Smooth muscle cell (in vitro differentiated cells): ENCODE data around the gene CISD2. TPM values are rescaled to one million over a fixed set of nuclear protein-coding genes. Genes with fewer than 3 reads are reported as not detected.

Experiments used
- DNase-seq: peaks from one replicate; lab custom pipeline; 2025; ENCODE audit not compliant: unreplicated experiment; lab: John Stamatoyannopoulos, UW
- H2AFZ ChIP-seq: fragments of 200-600 bp; sonication (generic); 2 replicates; pipeline ENCODE4 v1.6.0; 2016; ENCODE audit warnings: antibody characterized with exemption, low read depth, mild to moderate bottlenecking
- H3F3A ChIP-seq: fragments of 200-600 bp; sonication (generic); 2 replicates; pipeline ENCODE4 v1.6.0; 2017; ENCODE audit warnings: antibody characterized with exemption, low read depth
- H3K27ac ChIP-seq: fragments of 200-600 bp; sonication (generic); 2 replicates; pipeline ENCODE4 v1.5.1; 2016; ENCODE audit warnings: low read depth, mild to moderate bottlenecking
- H3K27me3 ChIP-seq: fragments of 200-600 bp; sonication (generic); 2 replicates; pipeline ENCODE4 v1.6.1; 2016; ENCODE audit warnings: low read depth, mild to moderate bottlenecking
- H3K36me3 ChIP-seq: fragments of 200-600 bp; sonication (generic); 2 replicates; pipeline ENCODE4 v1.5.1; 2016; ENCODE audit warnings: low read depth
- H3K4me1 ChIP-seq: fragments of 200-600 bp; sonication (generic); 2 replicates; pipeline ENCODE4 v1.5.1; 2016; ENCODE audit warnings: low read depth
- H3K4me2 ChIP-seq: fragments of 200-600 bp; sonication (generic); 2 replicates; pipeline ENCODE4 v1.6.0; 2016; ENCODE audit warnings: mild to moderate bottlenecking
- H3K4me3 ChIP-seq: fragments of 200-600 bp; sonication (generic); 2 replicates; pipeline ENCODE4 v1.5.1; 2016; ENCODE audit warnings: mild to moderate bottlenecking
- H3K79me2 ChIP-seq: fragments of 200-600 bp; sonication (generic); 2 replicates; pipeline ENCODE4 v1.6.0; 2016; ENCODE audit warnings: low read depth, mild to moderate bottlenecking
- H3K9ac ChIP-seq: fragments of 200-600 bp; sonication (generic); 2 replicates; pipeline ENCODE4 v1.6.0; 2016; ENCODE audit warnings: low read depth
- H3K9me3 ChIP-seq: fragments of 200-600 bp; sonication (generic); replicated peaks from 2 replicates; pipeline ENCODE4 v1.5.1; 2016; ENCODE audit warnings: low read depth
- H4K20me1 ChIP-seq: fragments of 200-600 bp; sonication (generic); 2 replicates; pipeline ENCODE4 v1.6.0; 2016; ENCODE audit warnings: low read depth
- WGBS: methylation state at CpG from one replicate; pipeline ENCODE4 v1.1.7; 2016; ENCODE audit warnings: low lambda C conversion rate; 5-methylcytosine and 5-hydroxymethylcytosine counted together
- polyA plus RNA-seq: library from polyadenylated mRNA; unstranded; fragments of >200 nt; fragmentation: Nextera tagmentation; extraction: Ambion mirVana; gene quantifications from 2 replicates; pipeline ENCODE4 v1.2.1, GENCODE V29; 2016
- total RNA-seq: library from RNA; depleted of rRNA; stranded (reverse); fragments of >200 nt; gene quantifications from 2 replicates; pipeline ENCODE4 v1.2.3, GENCODE V29; 2014
- TF ChIP-seq, protein P1 (sequence below): fragments of 200-600 bp; sonication (generic); IDR thresholded peaks from 2 replicates; pipeline ENCODE4 v1.5.1; 2017; ENCODE audit warnings: borderline replicate concordance, mild to moderate bottlenecking, antibody characterized with exemption; ENCODE audit not compliant: insufficient read depth, poor library complexity, severe bottlenecking

CISD2 gene
- total and polyA plus RNA-seq, 2 experiments from 2014 or later = 57.6 to 65.7 TPM

DNA sequence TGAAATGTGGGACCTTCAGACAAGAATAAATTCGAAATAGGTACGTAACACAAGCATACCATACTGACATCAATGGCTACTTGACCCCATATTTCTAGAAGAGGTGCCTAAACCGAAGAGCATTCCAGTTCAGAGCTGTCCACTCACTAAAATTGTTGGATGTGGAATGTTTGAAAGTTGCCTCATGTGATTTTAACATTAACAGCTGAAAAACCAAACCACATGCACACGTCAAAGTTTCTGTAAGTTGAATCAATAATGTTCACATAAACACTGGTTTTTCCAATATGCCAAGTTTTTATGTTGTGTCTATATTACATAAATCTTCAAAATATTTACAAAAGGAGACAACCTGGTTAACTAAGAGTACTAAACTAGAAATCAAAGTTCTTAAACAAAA, 44.9 kb upstream of the CISD2 start:
- H3F3A ChIP-seq = peaks cover 21% of the 10 kb centered on the region
- peak overlapping the region; percentile 85 for H3K4me3 ChIP-seq
- H3K79me2 ChIP-seq = peaks cover 79% of the 10 kb centered on the region
- H2AFZ ChIP-seq = no peak overlapping the region
- DNase-seq = no peak
- H4K20me1 ChIP-seq = peaks cover 78% of the 10 kb centered on the region
- H3K27me3 ChIP-seq = no peaks in the 10 kb centered on the region
- WGBS = 48% methylated on average over 4 of the region's 4 CpGs
- H3K9ac ChIP-seq = peak overlapping the region; percentile 99
- TF ChIP-seq, protein P1, sequence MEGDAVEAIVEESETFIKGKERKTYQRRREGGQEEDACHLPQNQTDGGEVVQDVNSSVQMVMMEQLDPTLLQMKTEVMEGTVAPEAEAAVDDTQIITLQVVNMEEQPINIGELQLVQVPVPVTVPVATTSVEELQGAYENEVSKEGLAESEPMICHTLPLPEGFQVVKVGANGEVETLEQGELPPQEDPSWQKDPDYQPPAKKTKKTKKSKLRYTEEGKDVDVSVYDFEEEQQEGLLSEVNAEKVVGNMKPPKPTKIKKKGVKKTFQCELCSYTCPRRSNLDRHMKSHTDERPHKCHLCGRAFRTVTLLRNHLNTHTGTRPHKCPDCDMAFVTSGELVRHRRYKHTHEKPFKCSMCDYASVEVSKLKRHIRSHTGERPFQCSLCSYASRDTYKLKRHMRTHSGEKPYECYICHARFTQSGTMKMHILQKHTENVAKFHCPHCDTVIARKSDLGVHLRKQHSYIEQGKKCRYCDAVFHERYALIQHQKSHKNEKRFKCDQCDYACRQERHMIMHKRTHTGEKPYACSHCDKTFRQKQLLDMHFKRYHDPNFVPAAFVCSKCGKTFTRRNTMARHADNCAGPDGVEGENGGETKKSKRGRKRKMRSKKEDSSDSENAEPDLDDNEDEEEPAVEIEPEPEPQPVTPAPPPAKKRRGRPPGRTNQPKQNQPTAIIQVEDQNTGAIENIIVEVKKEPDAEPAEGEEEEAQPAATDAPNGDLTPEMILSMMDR = no peak
- H3K9me3 ChIP-seq = no peaks in the 10 kb centered on the region
- H3K27ac ChIP-seq = peak overlapping the region; percentile 98
- H3K4me2 ChIP-seq = peak overlapping the region; percentile 93
- H3K4me1 ChIP-seq = peaks cover 58% of the 10 kb centered on the region
- H3K36me3 ChIP-seq = peaks cover 3% of the 10 kb centered on the region

DNA sequence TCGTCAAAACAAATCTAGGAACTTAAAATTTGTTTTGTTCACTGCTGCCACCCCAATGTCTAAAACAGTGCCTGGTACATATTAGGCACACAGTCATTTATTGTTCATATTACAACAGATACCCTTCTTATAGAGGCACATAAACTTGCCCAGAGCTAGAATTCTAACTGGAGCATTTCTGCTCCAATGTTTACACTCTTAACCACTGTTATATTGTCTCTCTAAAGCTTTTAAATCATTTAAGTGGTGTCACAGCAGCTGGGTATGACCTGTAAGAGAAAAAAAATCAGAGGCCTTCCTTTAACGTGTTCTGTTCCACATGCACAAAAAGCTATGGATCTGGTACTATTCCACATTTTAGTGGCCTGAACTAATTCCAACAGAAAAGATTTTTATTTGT, 44.4 kb upstream of the CISD2 start:
- TF ChIP-seq, protein P1 = no peak
- peaks cover 73% of the 10 kb centered on the region for H4K20me1 ChIP-seq
- peak overlapping the region; percentile 93 for H3K4me2 ChIP-seq
- DNase-seq = no peak
- peak overlapping the region; percentile 85 for H3K4me3 ChIP-seq
- peaks cover 79% of the 10 kb centered on the region for H3K79me2 ChIP-seq
- H3K9ac ChIP-seq = peak overlapping the region; percentile 99
- H2AFZ ChIP-seq = no peak overlapping the region
- WGBS = 27% methylated on average over 2 of the region's 2 CpGs
- peaks cover 26% of the 10 kb centered on the region for H3F3A ChIP-seq
- H3K36me3 ChIP-seq = peaks cover 3% of the 10 kb centered on the region
- no peaks in the 10 kb centered on the region for H3K9me3 ChIP-seq
- no peaks in the 10 kb centered on the region for H3K27me3 ChIP-seq
- H3K4me1 ChIP-seq = peaks cover 58% of the 10 kb centered on the region
- peak overlapping the region; percentile 98 for H3K27ac ChIP-seq

DNA sequence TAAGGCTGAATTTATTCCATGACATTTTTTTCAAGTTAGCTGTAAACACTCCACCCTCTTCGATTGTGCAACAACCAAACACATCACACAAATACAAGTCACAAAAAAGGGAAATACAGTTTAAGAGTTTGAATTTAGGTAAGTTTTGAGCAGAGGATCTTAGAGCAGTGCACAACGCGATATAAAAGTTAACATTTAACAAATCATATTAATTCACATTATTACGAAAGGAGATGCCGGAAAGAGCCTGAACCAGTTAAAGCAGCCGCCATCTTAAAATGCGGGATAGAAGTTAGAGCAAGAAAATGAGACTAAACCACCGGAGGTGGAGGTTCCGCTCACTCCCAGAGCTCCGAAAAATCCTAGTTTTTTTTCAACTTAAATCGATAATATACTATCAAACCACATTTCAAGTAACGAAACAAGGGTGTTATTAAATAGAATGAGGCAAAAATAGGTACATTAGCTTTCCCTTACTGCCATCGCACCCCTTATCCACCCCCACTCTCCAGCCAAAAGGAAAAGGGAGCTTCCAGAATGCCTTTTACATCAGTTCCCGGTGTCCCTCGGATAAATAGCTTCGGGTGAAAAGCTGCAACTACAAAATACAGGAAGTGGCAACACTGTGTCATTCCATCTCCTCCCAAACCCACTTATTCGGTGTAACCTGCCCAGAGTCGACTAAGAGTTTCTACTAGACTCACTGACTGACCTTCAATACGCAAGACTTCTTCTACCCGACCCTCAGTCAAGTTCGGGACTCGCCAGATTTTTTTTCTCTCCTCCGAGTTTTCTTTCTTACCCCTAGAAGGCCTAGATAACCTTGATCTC, 43.3 kb upstream of the CISD2 start:
- Histone ChIP-seq H3K4me2 (peak overlapping the region; percentile 93), H3K79me2 (peaks cover 79% of the 10 kb centered on the region), H3F3A (peaks cover 26% of the 10 kb centered on the region), H3K4me3 (peak overlapping the region; percentile 85), H3K4me1 (peaks cover 48% of the 10 kb centered on the region), H3K27ac (peak overlapping the region; percentile 98), H3K36me3 (peaks cover 3% of the 10 kb centered on the region), H2AFZ (no peak overlapping the region), H3K9me3 (no peaks in the 10 kb centered on the region), H3K9ac (peak overlapping the region; percentile 99), H4K20me1 (peaks cover 62% of the 10 kb centered on the region), H3K27me3 (no peaks in the 10 kb centered on the region)
- TF ChIP-seq, protein P1 = no peak
- WGBS = 2% methylated on average over 23 of the region's 23 CpGs
- DNase-seq = no peak
